HG03469 (cell line): ENCODE measurements around the gene VAMP4.
A peak's percentile ranks its signal among the peaks of the same experiment; 100 is the strongest.

ENCODE experiments used
- ATAC-seq: cut with Tn5 transposase; IDR thresholded peaks from one replicate; pipeline ENCODE4 v1.9.1; 2021; ENCODE audit warnings: mild to moderate bottlenecking, moderate library complexity, moderate number of reproducible peaks; ENCODE audit not compliant: unreplicated experiment

Gene VAMP4, protein sequence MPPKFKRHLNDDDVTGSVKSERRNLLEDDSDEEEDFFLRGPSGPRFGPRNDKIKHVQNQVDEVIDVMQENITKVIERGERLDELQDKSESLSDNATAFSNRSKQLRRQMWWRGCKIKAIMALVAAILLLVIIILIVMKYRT

DNA sequence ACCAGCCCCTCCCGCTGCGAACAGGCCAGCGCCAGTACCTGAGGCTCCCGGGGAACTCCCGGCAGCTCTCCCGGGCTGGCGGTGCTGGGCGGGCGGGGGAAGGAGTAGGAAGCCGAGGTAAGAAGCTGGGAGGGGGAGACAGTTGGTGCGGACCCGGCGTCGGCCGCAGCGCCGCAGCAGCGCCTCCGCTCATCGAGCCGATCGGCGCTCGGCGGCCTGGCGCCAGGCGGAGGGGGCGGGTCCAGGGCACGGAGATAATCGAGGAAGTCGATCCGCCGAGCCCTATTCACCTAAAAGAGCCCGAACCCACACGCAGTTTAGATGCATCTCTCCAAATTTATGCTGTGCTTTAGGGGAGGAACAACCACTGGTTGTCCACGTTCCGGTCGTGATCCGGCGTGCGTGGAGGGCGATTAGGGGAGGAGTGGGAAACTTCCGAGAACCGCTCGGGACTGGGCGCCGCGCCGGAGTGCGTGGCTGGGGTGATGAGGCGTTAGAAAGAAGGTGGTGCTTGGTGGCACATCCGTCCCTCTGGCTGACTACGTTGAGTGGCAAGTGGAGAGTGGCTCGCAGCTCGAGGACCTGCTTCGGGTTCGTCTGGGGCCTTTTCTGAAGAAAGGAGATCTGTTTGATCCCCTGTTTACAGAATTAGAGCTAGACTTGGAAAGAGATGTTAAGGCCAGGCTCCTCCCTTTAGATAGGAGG is at the start of gene VAMP4:
Gene VAMP4 (minus strand): TSS at position 194 of the 705 bp plus-strand sequence. CDS start 3,651 bp downstream, outside the sequence.
- peak; percentile 78 for ATAC-seq

DNA sequence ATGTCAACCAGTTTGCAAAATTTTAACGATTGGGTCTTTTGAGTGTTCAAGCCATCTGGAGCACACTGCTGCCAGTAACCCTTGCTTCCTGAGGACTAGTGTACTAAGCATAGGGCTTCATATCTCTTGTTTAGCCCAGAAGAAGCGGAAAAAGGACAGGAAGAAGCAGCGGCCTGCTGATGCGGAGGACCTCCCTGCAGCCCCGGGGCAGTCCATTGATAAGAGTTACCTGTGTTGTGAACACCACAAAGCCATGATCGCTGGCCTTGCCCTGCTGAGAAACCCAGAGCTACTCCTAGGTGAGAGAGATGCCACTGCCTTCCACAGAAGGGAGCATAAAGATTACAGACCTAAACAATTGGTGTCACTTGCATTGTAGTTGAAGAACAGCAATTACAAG is 48.5 kb upstream of the VAMP4 start:
- no peak for ATAC-seq

DNA sequence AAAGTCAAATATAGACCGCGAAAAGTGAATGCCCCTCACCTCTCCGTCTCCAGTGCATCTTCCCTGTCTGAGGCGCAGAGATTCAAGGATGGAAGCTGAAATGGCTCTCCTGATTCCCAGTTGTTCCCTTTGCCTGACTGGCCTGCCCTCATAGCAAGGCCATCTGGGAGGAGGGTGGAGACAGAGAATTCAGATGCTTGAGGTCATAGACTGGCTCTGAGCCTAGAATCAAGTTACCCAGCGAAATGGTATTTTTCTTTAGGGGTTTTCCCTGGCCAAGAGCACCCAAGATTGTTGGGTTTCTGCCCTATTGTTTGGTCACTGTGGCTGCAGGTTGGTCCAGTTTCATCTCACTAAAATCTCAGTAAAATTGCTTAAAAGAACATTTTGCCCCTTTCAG is 46.8 kb upstream of the VAMP4 start:
- no peak for ATAC-seq

DNA sequence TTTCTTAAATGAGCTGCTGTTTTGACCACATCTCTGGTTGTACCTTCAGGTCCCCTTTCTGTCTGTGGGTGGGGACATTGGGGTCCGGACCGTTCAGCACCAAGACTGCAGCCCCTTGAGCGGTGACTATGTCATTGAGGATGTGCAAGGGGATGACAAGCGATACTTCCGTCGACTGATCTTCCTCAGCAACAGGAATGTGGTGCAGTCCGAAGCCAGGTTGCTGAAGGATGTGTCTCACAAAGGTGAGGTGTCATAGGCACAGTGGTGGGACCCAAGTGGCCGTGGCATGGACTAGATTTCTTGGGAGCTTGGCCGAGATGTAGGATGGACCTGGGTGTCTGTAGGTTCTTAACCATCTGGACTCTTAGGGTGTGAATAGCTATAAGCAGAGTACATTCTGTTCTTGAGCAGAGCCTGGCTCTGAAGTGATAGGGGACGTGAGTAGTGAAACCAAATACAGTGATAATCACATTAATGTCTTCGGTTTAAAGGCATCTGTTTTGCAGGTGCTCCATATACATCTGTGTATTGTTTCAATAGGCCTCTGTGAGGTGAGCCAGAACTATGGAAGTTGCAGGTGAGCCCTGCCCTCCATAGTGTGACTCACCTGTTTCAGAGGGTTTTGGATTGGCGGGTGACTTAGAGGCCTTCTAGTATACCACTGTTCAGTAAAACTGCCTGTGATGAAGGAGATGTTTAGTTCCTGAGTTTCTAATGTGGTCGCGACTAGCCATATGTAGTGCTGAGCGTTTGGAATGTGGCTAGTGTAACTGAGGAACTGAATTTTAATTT is 46.0 kb upstream of the VAMP4 start:
- no peak for ATAC-seq

DNA sequence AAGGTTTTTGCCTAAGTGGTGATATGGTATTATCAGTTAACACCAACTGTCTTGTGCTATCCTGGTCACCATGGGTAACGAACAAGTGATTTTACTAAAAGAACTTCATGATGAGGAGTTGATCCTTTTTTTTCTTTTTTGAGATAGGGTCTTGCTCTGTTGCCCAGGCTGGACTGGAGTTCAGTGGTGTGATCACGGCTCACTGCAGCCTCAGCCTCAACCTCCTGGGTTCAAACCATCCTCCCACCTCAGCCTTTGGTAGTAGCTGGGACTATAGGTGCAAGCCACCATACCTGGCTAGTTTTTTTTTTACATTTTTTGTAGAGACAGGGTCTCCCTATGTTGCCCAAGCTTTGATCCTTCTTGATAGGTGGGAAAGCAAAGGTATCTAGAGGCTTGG is 44.7 kb upstream of the VAMP4 start:
- ATAC-seq, result no peak

DNA sequence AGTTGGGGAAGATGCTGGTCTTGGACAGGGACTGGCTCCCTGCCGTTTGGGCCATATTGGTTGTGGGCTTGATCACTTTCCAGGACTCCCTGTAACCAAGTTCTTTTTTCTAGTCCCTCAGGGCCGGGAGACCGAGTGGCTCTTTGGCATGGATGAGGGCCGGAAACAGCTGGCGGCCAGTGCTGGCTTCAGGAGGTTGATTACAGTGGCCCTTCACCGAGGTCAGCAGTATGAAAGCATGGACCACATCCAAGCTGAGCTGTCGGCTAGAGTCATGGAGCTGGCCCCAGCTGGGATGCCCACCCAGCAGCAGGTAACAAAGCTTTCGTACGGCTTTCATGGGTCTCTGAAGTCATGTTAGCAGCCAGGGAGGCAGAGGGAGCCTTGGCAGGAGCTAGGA is 43.9 kb upstream of the VAMP4 start:
- ATAC-seq, result no peak

DNA sequence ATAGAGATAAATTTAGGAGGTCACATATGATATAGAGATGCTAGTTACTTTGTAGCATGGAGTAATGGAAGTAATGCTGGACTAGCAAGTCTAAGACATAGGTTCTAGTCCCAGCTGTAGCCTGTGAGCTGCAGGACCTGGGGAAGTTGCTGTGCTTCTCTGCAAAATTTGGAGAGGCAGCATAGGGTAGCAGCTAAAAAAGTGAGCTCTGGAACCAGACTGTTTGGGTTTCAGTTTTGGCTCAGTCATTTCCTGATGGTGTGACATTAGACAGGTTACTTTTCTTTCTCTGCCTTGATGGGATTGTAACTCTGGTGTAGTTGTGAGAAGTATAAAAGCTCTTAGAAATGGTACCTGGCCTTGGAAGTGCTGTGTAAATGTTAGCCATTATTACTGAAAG is 42.9 kb upstream of the VAMP4 start:
- ATAC-seq, result no peak

DNA sequence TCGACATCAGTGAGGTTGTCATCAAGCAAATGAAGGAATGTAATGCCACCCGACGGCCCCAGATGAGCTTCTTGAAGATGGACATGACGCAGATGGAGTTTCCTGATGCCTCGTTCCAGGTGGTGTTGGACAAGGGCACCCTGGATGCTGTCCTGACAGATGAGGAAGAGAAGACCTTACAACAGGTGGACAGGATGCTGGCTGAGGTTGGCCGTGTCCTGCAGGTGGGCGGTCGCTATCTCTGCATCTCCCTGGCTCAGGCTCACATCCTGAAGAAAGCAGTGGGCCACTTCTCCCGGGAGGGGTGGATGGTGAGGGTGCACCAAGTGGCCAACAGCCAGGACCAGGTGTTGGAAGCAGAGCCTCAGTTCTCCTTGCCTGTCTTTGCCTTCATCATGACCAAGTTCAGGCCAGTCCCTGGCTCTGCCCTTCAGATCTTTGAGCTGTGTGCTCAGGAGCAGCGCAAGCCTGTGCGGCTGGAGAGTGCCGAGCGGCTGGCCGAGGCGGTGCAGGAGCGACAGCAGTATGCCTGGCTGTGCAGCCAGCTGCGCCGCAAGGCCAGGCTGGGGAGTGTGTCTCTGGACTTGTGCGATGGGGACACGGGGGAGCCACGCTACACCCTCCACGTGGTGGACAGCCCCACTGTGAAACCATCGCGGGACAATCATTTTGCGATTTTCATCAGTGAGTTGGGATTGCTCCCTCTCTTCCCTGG is 42.1 kb upstream of the VAMP4 start:
- ATAC-seq, result no peak

DNA sequence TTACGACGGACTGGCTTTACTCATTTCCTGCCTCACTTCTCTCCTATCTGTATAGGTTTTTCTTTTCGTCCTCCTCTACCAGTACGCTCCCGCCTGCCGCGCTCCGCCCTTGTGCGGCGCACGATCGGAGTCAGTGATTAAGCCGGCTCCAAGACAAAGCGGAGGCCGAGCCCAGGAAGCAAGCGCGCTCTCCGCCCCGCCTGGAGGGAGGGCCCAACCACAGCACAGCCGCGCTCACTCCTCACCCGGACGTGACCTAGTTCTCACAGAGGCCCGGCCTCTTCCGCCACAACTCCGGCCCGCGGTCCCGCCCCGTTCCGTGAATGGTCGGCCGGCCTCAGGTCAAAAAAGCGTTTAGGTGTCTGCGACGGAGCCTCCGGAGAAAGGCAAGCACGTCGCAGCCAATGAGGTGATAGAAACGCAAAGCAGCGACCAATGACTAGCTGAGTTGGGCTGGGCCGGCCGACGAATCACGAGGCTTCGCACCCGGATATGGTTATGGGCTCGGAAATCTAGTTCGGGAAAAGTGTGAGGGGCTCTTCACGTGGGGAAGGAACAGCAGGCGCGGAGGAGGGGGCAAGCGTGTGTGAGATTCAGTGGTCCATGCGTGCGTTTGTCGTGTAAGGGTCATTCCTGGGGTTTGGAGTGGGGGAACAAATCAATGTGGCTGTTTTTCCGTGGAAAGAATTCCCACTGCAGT is 39.5 kb upstream of the VAMP4 start, which contains the start of gene METTL13:
Gene METTL13 (plus strand): TSS at position 485 of the 700 bp plus-strand sequence. CDS start 308 bp downstream, outside the sequence.
- peak; percentile 97 for ATAC-seq

DNA sequence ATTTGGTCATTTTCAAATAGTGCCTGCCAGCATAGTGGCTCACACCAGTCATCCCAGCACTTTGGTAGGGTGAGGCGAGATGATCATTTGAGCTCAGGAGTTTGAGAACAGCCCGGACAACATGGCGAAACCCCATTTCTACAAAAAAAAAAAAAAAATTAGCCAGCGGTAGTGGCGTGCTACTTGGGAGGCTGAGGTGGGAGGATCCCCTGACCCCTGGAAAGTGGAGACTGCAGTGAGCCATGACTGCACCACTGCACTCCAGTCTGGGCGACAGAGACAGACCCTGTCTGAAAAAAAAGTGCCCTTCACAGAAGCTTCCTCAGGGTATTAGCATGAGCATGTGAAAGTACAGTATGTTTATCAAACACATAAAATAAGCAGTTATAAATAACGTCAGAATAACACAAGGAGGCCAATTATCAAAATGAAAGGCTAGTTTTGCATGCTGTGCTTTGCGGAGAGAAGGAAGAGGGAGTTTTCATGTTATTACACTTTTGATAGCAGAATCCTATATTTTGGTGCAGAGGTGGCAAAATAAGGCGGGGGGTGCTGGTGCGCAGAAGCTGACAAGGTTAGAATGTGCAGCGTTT is 38.8 kb upstream of the VAMP4 start:
- no peak for ATAC-seq

DNA sequence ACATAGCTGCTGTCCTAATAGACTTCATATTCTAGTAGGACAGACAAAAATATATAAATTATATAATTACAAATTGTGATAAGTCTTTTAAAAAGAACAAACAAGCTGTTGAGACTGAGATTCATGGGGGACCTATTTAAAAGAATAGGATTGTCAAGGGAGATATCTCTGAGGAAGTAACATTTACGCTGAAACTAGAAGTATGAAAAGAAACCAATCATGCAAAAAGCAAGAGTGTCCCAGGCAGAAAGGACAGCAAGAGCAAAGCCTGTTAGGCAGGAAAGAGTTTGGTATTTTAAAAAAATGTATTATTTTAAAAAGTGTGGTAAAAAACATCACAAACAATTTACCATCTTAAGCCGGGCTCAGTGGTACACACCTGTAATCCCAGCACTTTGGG is 30.4 kb upstream of the VAMP4 start:
- ATAC-seq, result no peak

DNA sequence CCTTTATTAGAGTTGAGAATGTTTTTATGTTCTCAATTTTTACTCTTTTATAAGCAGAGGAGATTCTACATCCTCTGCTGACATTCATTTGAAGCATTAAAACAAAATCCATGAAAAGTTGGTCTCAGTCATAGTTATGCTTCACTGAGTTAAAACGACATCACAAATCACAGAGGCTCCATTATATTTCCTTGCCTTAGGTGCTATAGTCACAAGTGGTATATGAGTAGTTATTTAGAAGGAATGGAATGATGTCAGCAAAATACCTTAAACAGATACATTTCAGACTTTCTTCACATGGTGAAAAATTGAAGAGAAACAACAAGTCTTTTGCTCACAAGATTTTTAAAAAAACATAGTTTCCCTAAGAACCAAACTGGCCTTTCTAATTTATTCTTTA is 27.9 kb upstream of the VAMP4 start:
- no peak for ATAC-seq

DNA sequence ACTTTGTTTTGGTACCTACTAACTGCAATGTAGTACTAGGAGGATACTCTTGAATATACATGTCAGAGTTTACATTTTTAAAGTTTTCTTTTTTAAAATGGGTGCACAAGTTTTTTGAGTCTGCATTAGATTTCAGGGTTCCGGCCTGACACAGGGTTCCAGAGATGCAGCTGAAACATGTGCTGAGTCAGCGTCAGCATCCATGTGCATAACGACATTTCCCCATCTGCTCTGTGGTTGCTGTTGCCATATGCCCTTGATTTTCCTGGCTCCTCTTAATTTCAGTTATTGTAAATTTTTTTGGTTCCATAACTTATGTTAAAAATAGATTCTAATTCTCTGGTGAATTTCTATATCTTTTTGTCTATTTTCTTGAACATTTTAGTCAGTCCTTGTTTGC is 27.3 kb upstream of the VAMP4 start:
- no peak for ATAC-seq

DNA sequence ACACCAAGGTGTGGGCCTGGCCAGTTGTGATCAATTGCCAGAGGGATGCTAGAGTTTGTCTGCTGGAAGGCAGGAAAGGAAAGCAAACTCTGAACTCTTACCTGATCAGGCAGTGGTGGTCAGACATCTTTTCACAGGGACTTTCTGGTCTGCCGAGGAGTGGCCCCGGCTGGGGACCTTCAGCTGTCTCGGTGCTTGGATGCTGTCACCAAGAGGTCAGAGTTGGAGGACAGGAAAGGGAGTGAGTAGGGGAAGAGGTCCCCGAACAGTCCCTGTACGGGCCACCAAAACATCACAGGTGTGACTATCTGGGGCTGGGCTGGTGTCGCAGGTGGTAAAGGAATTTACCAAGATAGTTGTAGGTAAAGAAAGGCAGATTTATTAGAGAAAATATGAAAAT is 21.9 kb upstream of the VAMP4 start:
- no peak for ATAC-seq

DNA sequence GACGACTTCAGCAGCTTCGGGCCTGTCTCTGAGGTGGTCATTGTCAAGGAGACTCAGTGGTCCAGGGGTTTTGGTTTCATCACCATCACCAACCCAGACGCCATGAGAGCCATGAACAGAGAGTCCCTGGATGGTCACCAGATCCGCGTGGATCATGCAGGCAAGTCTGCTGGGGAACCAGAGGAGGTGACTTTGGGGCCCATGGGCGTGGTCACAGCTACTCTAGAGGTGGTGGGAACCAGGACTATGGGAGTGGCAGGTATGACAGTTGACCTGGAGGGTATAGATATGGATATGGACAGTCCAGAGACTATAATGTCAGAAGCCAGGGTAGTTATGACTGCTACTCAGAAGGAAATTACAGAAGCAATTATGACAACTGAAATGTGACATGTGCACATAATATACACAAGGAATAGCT is 20.3 kb upstream of the VAMP4 start:
- ATAC-seq, result no peak

DNA sequence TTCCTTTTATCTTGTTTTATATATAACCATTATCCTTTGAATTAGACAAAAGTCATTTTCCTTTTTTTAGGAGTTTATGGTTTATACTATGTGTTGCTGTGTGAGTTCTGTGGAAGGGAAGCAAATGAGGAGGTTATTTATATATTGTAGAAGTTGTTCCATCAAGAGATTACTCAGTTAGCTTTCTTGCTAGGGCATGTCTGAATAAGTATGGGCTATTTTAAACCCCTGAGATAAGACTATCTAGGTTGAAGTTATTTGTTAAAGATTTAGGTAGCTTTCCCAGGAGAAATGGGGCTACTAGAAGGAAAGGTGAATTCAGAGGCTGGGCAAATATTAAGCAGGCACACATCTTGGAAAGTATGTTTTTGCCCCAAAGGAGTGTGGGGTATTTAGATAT is 16.1 kb upstream of the VAMP4 start:
- no peak for ATAC-seq

DNA sequence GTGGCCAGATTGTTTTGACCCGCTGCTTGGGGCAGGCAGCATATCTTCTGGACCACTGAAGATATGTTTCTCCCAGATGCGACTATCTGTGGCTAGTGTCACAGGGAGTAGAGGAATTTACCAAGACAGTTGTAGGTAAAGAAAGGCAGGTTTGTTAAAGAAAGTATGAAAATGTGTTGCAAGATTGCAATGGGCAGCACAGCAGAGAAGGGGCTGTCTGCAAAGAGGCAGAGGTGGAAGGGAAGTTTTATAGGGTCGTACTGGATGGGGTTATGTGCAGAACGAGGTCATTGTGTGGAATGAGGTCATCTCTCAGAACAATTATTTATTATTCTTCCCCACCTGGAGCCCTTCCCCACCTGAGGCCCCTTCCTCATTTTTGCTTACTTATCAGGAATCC is 15.0 kb upstream of the VAMP4 start:
- no peak for ATAC-seq

DNA sequence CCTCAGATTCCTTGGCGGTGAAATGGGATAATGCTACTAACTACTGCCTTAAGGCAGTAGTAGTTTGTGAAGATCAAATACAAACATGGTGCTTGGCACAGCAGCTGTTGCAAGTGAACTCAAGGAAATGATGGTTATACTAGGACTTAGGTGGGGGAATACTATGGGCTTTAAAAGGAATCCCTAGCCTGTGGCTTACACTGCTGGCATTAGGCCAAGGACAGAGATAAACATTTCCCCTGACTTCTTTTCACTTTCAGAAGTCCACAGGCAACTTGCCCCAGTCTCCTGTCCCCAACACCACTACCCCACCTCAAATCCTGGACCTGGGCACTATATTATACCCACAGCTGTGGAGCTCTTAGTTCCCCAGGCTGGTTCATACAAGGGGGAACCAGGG is 13.1 kb upstream of the VAMP4 start:
- ATAC-seq, result no peak

DNA sequence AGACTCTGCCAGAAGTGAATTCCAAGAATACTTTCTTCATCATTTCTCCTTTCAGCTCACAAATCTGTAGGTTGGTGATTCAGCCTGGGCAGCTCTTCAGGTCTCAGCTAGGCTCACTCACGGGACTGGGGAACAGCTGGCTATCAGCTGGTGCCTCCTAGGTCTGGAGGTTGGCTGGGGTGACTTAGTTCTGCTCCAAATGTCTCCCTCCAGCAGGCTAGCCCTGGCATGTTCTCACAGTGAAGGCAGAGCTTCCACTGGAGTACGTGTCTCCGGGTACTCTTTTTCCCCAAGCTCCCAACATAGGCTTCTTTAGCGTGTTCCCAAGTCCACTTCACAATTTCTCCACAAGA is 12.5 kb upstream of the VAMP4 start:
- no peak for ATAC-seq

DNA sequence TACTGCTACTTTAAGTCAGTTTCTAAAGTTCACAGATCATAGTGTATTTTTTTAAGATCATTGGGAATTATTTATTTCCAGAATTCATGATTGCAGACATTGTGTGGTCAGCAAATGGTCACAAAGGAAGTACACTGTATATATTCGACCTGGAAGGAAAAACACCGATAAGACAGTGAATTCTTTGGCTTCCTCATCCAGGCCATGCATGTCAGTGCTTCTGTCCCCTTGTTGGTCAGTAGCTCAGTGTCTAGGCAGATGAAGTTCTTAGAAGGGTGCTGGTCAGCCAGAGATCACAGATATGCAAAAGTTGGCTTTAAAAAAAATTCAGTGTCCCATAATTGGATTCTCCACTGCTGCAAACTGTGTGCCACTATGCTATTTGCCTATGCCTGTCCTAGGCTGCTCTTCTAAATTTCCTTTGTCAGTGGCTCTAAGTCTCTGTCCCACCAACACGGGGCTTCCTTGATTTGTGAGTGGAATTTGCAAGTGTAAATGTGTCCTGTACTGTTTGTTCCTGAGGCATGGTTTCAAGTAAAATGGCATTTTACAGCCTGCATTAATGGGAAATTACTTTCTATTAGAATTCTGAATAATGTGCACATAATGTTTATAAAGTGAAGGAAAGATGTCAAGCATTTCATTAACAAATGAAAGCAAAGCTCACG is 12.0 kb upstream of the VAMP4 start:
- ATAC-seq, result no peak
